ENCODE data around the gene FAM177B. TPM values are rescaled to one million over a fixed set of nuclear protein-coding genes. Genes with fewer than 3 reads are reported as not detected.

FAM177B gene
- total RNA-seq, 2 donors from 2014 or later: not detected

DNA sequence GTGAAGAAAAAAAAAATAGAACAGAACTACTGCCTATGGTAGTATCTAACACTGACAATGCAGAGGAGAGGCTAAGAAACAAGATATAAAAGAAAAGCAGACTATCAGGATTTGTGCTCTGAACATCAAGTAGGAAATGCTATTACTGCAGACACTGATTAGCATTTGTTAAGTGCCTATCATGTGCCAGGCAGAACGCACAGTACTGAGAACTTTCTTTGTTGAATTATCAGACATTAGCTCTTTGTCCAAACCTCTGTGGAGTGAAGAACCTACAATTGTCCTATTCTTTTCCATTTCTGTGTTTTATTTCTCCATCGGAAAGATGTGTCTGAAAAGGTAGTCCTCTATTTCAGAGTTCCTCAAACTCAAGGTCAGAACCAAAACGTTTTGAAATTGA lies 47.4 kb downstream of the FAM177B start:
- TF ChIP-seq, protein P1, sequence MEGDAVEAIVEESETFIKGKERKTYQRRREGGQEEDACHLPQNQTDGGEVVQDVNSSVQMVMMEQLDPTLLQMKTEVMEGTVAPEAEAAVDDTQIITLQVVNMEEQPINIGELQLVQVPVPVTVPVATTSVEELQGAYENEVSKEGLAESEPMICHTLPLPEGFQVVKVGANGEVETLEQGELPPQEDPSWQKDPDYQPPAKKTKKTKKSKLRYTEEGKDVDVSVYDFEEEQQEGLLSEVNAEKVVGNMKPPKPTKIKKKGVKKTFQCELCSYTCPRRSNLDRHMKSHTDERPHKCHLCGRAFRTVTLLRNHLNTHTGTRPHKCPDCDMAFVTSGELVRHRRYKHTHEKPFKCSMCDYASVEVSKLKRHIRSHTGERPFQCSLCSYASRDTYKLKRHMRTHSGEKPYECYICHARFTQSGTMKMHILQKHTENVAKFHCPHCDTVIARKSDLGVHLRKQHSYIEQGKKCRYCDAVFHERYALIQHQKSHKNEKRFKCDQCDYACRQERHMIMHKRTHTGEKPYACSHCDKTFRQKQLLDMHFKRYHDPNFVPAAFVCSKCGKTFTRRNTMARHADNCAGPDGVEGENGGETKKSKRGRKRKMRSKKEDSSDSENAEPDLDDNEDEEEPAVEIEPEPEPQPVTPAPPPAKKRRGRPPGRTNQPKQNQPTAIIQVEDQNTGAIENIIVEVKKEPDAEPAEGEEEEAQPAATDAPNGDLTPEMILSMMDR (IDR thresholded peaks at IDR 0.05): no peak

DNA sequence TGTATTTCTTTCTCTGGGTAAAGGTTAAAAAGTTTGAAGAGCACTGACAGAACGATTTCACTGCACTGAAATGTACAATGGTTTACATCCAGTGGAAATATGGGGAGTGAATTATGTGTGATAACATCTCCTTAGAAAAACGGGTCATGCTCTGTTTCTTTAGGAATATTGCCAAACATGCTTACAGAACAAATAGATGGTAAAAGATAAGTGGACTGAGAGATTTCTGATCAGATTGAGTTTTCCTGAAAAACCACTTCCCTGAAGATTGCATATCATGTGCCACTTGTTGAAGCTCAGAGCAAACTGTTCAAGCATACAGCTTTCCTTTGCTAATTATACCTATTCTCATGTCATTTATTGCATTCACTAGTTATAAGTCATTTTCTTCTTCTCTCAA lies 47.9 kb downstream of the FAM177B start:
- TF ChIP-seq, protein P1 (IDR thresholded peaks at IDR 0.05): no peak
- peaks cover 0 to 5% of the 10 kb centered on the region in 2 donors for H3K4me1 ChIP-seq
- H3K27ac ChIP-seq: no peak overlapping the region
- no peaks in the 10 kb centered on the region for H3K27me3 ChIP-seq
- no peak for DNase-seq (ENCODE audit: low spot score)
- no peaks in the 10 kb centered on the region for H3K9me3 ChIP-seq
- no peak overlapping the region for H3K4me3 ChIP-seq
- H3K36me3 ChIP-seq: no peaks in the 10 kb centered on the region

More for the DNA sequence above, 47.4 kb downstream of the FAM177B start:
- Histone ChIP-seq H3K9me3 (no peaks in the 10 kb centered on the region), H3K4me3 (no peak overlapping the region), H3K27ac (no peak overlapping the region), H3K36me3 (no peaks in the 10 kb centered on the region), H3K4me1 (peaks cover 0 to 5% of the 10 kb centered on the region in 2 donors), H3K27me3 (no peaks in the 10 kb centered on the region)
- no peak for DNase-seq (ENCODE audit: low spot score)

DNA sequence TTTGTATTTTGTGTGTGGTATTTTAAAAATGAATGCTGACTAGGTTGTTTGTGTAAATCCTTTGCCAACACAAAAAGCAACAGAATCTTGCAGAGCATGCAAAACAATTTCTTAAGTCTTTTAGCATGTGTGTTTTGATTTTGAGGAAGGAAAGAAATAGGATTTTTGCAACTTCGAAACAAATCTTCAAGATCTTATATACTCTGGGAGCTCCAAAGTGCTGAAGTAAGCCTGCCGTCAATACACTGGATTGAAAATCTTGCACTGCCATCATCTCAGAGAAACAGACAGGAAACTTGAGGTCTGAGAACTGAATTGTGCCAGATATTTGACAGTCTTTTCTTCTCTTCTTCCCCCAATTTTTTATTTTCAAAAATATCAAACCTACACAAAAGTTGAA lies 48.5 kb downstream of the FAM177B start:
- H3K9me3 ChIP-seq: no peaks in the 10 kb centered on the region
- no peak overlapping the region for H3K27ac ChIP-seq
- H3K4me3 ChIP-seq: no peak overlapping the region
- peaks cover 0 to 5% of the 10 kb centered on the region in 2 donors for H3K4me1 ChIP-seq
- no peaks in the 10 kb centered on the region for H3K36me3 ChIP-seq
- TF ChIP-seq, protein P1 (IDR thresholded peaks at IDR 0.05): no peak
- no peaks in the 10 kb centered on the region for H3K27me3 ChIP-seq
- DNase-seq (ENCODE audit: low spot score): no peak

DNA sequence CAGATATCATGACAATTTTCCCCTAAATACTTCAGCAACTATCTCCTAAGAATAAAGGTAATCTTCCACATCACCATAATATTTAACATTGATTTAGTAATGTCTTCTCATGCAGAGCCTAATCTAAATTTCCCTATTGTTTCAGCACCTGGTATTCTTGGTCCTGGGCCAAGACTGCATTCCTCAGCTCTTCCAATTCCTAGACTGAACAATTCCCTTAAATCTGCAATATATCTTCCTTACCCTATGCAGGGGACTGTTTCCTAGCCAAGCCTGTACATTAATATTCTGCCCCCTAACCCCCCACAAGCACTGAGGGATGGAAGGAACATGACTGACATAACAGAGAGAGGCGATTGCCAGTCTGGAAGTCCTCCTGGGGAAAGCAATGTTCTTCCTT lies 49.1 kb downstream of the FAM177B start:
- TF ChIP-seq, protein P1 (IDR thresholded peaks at IDR 0.05): no peak
- no peak overlapping the region for H3K4me3 ChIP-seq
- no peak overlapping the region for H3K27ac ChIP-seq
- H3K4me1 ChIP-seq: peaks cover 0 to 8% of the 10 kb centered on the region in 2 donors
- H3K27me3 ChIP-seq: no peaks in the 10 kb centered on the region
- no peaks in the 10 kb centered on the region for H3K36me3 ChIP-seq
- H3K9me3 ChIP-seq: no peaks in the 10 kb centered on the region
- DNase-seq (ENCODE audit: low spot score): no peak

DNA sequence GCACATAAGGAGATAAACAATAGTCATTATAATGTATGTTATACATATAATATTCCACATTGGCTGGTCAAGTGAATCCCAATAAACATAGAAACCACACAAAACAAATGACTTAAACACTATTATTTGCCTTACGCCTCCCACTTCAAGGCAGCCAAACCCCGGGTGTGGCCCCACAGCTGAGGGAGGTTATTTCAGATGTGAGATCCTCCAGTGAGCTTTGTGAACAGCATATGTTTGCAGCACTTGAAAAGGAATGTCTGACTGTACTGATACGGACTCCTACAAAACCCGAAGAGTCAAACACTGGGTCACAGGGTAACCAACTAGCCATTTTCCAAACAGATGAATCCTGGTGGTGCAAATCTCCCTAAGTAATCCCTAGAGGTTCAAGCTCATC lies 50.7 kb downstream of the FAM177B start:
- H3K4me1 ChIP-seq: peaks cover 0 to 9% of the 10 kb centered on the region in 2 donors
- H3K4me3 ChIP-seq: no peak overlapping the region
- TF ChIP-seq, protein P1 (IDR thresholded peaks at IDR 0.05): no peak
- no peaks in the 10 kb centered on the region for H3K36me3 ChIP-seq
- H3K27me3 ChIP-seq: no peaks in the 10 kb centered on the region
- H3K9me3 ChIP-seq: no peaks in the 10 kb centered on the region
- no peak for DNase-seq (ENCODE audit: low spot score)
- no peak overlapping the region for H3K27ac ChIP-seq

DNA sequence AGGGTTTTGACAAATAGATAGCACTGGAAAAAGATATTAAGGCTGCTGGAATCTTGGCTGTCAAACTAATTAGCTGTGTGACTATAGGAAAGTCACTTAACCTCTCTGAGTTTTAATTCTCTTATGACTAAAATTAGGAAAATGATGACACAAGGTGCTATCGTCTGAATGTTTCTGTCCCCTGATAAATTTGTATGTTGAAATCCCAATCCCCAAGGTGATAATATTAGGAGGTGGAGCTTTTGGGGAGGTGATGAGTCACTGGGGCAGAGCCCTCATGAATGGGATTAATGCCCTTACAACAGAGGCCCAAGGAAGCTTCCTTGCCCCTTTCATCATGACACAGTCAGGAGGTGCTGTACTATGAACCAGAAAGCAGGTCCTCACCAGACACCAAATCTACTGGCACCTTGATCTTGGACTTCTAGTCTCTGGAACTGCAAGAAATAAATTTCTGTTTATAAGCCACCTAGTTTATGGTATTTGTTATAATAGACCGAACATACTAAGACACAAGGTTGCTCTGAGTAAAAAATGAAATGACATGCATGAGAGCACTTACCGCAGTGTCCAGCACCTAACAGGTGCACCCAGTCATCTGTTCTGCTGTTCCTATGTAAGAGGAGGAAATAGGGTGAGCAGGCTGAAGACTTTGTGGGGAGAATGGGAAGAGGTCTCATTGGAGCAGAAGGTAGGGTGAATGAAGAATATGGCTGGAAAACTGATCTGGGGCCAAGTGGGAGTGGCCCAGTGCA lies 51.6 kb downstream of the FAM177B start:
- DNase-seq (ENCODE audit: low spot score): no peak
- H3K36me3 ChIP-seq: no peaks in the 10 kb centered on the region
- TF ChIP-seq, protein P1 (IDR thresholded peaks at IDR 0.05): no peak
- peaks cover 0 to 9% of the 10 kb centered on the region in 2 donors for H3K4me1 ChIP-seq
- no peak overlapping the region for H3K27ac ChIP-seq
- no peak overlapping the region for H3K4me3 ChIP-seq
- H3K9me3 ChIP-seq: no peaks in the 10 kb centered on the region
- H3K27me3 ChIP-seq: no peaks in the 10 kb centered on the region
